ENCODE results near the gene PPP1CA. TPM values are rescaled to one million over a fixed set of nuclear protein-coding genes. Genes with fewer than 3 reads are reported as not detected.

PPP1CA gene
- polyA plus RNA-seq, 2 of the 4 experiments (the other 2 are of a cell fraction): 174 to 208 TPM

DNA sequence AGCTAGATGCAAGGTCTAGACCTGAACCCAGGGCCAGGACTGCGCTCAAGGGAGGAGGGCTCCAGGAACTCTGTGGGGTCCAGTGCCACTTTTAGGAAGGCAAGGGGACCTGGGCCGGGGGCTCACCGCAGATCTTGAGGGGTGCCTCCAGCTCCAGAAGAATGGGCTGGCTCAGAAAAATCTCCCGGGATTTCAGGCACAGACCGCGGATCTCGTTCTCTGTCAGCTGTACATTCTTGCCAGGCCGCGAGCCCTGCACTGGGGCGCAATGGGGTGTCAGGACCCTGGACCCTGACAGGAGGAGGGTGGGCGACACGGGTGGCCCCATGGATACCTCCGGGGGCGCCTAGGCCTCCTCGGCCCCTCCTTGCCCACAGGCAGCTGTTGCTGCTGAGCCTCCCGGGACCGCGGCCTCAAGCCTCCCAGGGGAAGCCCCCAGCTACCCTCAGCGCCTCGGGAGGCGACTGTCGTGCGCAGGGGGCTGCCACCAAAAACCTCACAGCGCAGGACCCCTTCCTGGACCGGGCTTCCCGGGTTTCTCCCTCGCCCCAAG is 640 bp downstream of the PPP1CA start:
- ChIA-PET CTCF (interaction anchor here (0.6 to 46.2 kb wide), 29 partner anchors 12 to 397 kb away, joined by 3 to 1913 read pairs (median 4); partner anchors contain the start of genes CARNS1, CLCF1, GPR152 and POLD4), POLR2A (interaction anchor here (0.7 to 2.2 kb wide), 20 partner anchors 9 to 162 kb away, joined by 3 to 21 read pairs (median 6); partner anchors contain the start of genes AIP, PITPNM1, POLD4 and PTPRCAP)
- no peak for DNase-seq (ENCODE audit: low read depth in 1 of 2, low spot score in 1 of 2)
- FAIRE-seq: no peak
- ATAC-seq: peak; percentile 1 to 10; a peak in 4 of 6 replicates
- H3K4me2 ChIP-seq: peak overlapping the region; percentile 93
- peaks cover 15% of the 10 kb centered on the region for H3K4me1 ChIP-seq
- no peaks in the 10 kb centered on the region for H3K9me3 ChIP-seq
- H3K4me3 ChIP-seq: peak overlapping the region; percentile 80
- H3K27ac ChIP-seq: peak overlapping the region; percentile 89 to 98
- TF ChIP-seq POLR2AphosphoS2 (conservative IDR thresholded peaks at IDR 0.05; ENCODE audit: low read length) (0 out of 2 replicates have a peak, but pooled peaks have one; percentile 69), PHF8 (IDR thresholded peaks at IDR 0.05; ENCODE audit: borderline replicate concordance, low read depth) (0 out of 2 replicates have a peak, but pooled peaks have one; percentile 17), JUN (IDR thresholded peaks at IDR 0.05) (no peak), EHF (CRISPR knock-in tag; IDR thresholded peaks at IDR 0.05) (no peak), FOSL2 (IDR thresholded peaks at IDR 0.05) (no peak), FOSL2 (CRISPR knock-in tag; IDR thresholded peaks at IDR 0.05) (no peak), SREBF2 (IDR thresholded peaks at IDR 0.05) (no peak), KDM1A (IDR thresholded peaks at IDR 0.05; ENCODE audit: low read depth) (no peak), SMC3 (IDR thresholded peaks at IDR 0.05) (no peak), BHLHE40 (IDR thresholded peaks at IDR 0.05; ENCODE audit: low read depth, low read length) (no peak), ZFP36 (IDR thresholded peaks at IDR 0.05; ENCODE audit: borderline replicate concordance, partially characterized antibody) (no peak), TP53 (CRISPR knock-in tag; IDR thresholded peaks at IDR 0.05) (no peak), JUNB (IDR thresholded peaks at IDR 0.05) (no peak), KDM5A (IDR thresholded peaks at IDR 0.05) (no peak)
- TF ChIP-seq, protein P1, sequence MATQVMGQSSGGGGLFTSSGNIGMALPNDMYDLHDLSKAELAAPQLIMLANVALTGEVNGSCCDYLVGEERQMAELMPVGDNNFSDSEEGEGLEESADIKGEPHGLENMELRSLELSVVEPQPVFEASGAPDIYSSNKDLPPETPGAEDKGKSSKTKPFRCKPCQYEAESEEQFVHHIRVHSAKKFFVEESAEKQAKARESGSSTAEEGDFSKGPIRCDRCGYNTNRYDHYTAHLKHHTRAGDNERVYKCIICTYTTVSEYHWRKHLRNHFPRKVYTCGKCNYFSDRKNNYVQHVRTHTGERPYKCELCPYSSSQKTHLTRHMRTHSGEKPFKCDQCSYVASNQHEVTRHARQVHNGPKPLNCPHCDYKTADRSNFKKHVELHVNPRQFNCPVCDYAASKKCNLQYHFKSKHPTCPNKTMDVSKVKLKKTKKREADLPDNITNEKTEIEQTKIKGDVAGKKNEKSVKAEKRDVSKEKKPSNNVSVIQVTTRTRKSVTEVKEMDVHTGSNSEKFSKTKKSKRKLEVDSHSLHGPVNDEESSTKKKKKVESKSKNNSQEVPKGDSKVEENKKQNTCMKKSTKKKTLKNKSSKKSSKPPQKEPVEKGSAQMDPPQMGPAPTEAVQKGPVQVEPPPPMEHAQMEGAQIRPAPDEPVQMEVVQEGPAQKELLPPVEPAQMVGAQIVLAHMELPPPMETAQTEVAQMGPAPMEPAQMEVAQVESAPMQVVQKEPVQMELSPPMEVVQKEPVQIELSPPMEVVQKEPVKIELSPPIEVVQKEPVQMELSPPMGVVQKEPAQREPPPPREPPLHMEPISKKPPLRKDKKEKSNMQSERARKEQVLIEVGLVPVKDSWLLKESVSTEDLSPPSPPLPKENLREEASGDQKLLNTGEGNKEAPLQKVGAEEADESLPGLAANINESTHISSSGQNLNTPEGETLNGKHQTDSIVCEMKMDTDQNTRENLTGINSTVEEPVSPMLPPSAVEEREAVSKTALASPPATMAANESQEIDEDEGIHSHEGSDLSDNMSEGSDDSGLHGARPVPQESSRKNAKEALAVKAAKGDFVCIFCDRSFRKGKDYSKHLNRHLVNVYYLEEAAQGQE (IDR thresholded peaks at IDR 0.05): no peak
- WGBS (ENCODE audit: missing lambda C conversion rate): 12% methylated on average over 7 of the region's 27 CpGs

DNA sequence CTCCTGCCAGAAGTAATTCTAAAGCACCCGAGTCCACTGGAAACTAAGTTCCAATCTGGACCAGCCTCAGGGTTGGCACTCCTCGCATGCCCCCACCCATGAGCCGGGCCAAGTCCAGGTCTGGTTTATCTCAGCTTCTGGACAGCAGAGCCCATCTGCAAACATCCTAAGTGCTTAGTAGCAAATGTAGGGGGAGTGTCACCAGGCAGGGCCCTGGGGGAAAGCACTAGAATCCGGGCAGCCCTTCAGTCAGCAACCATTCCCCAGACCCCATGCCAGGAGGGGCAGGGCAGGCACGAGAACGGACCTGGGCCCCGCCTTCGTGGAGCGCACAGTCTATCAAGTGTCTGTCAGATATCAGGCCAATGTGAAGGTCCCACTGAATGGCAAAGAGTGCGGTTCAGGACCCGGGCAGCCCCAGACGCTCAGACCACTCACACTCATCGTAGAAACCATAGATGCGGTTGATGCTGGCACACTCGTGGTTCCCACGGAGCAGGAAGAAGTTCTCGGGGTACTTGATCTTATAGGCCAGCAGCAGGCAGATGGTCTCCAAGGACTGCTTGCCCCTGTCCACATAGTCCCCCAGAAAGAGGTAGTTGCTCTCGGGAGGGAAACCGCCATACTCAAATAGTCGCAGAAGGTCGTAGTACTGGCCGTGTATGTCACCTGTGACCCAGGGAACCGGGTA is 1.3 kb downstream of the PPP1CA start:
- Histone ChIP-seq H3K4me1 (peaks cover 15% of the 10 kb centered on the region), H3K9me3 (no peaks in the 10 kb centered on the region), H3K4me2 (peak overlapping the region; percentile 93), H3K27ac (peak overlapping the region; percentile 89 to 98), H3K4me3 (peak overlapping the region; percentile 80)
- 71% methylated on average over 23 of the region's 23 CpGs for WGBS (ENCODE audit: missing lambda C conversion rate)
- DNase-seq (ENCODE audit: low read depth in 1 of 2, low spot score in 1 of 2) (no peak), FAIRE-seq (no peak), ATAC-seq (no peak)
- ChIA-PET POLR2A (interaction anchor here (1.4 to 2.2 kb wide), 5 partner anchors 26 to 65 kb away, joined by 3 to 12 read pairs (median 5); partner anchors contain the start of gene PTPRCAP), CTCF (interaction anchor here (0.9 to 46.2 kb wide), 14 partner anchors 13 to 172 kb away, joined by 3 to 1913 read pairs (median 8); partner anchors contain the start of genes CARNS1, CLCF1, POLD4 and RAD9A)
- no peak for TF ChIP-seq ZNF302 (CRISPR knock-in tag; IDR thresholded peaks at IDR 0.05)
- no peak for TF ChIP-seq CBX8 (IDR thresholded peaks at IDR 0.05)
- no peak for TF ChIP-seq EP300 (IDR thresholded peaks at IDR 0.05)
- no peak for TF ChIP-seq NR3C1 (IDR thresholded peaks at IDR 0.05)
- TF ChIP-seq, protein P2, sequence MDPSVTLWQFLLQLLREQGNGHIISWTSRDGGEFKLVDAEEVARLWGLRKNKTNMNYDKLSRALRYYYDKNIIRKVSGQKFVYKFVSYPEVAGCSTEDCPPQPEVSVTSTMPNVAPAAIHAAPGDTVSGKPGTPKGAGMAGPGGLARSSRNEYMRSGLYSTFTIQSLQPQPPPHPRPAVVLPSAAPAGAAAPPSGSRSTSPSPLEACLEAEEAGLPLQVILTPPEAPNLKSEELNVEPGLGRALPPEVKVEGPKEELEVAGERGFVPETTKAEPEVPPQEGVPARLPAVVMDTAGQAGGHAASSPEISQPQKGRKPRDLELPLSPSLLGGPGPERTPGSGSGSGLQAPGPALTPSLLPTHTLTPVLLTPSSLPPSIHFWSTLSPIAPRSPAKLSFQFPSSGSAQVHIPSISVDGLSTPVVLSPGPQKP (IDR thresholded peaks at IDR 0.05; ENCODE audit: low read depth, low read length): no peak
- TF ChIP-seq RARB (CRISPR knock-in tag; IDR thresholded peaks at IDR 0.05): no peak
- TF ChIP-seq ZC3H11A (IDR thresholded peaks at IDR 0.05): no peak
- TF ChIP-seq, protein P3, sequence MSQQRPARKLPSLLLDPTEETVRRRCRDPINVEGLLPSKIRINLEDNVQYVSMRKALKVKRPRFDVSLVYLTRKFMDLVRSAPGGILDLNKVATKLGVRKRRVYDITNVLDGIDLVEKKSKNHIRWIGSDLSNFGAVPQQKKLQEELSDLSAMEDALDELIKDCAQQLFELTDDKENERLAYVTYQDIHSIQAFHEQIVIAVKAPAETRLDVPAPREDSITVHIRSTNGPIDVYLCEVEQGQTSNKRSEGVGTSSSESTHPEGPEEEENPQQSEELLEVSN (IDR thresholded peaks at IDR 0.05; ENCODE audit: borderline replicate concordance, low read depth): no peak
- no peak for TF ChIP-seq MAFK (IDR thresholded peaks at IDR 0.05; ENCODE audit: partially characterized antibody)
- TF ChIP-seq MYC (IDR thresholded peaks at IDR 0.05; ENCODE audit: borderline replicate concordance, low read length): no peak
- no peak for TF ChIP-seq RCOR1 (IDR thresholded peaks at IDR 0.05; ENCODE audit: low read depth, low read length)
- TF ChIP-seq, protein P4, sequence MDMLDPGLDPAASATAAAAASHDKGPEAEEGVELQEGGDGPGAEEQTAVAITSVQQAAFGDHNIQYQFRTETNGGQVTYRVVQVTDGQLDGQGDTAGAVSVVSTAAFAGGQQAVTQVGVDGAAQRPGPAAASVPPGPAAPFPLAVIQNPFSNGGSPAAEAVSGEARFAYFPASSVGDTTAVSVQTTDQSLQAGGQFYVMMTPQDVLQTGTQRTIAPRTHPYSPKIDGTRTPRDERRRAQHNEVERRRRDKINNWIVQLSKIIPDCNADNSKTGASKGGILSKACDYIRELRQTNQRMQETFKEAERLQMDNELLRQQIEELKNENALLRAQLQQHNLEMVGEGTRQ (IDR thresholded peaks at IDR 0.05): no peak
- TF ChIP-seq CEBPB (IDR thresholded peaks at IDR 0.05): no peak
- TF ChIP-seq RFX5 (IDR thresholded peaks at IDR 0.05): no peak
- TF ChIP-seq, protein P5, sequence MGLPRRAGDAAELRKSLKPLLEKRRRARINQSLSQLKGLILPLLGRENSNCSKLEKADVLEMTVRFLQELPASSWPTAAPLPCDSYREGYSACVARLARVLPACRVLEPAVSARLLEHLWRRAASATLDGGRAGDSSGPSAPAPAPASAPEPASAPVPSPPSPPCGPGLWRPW (IDR thresholded peaks at IDR 0.05): no peak
- no peak for TF ChIP-seq RNF2 (IDR thresholded peaks at IDR 0.05; ENCODE audit: borderline replicate concordance, low read depth)
- TF ChIP-seq JUNB (IDR thresholded peaks at IDR 0.05): no peak
- TF ChIP-seq EHF (CRISPR knock-in tag; IDR thresholded peaks at IDR 0.05): no peak
